Esophagus mucosa (tissue), 1 donor: ENCODE measurements around the gene CNGA3. TPM values are rescaled to one million over a fixed set of nuclear protein-coding genes. Genes with fewer than 3 reads are reported as not detected.

ENCODE experiments used
- ATAC-seq: fragments of 200-7000 bp; cut with Tn5 transposase; one replicate; pipeline ENCODE4 v1.9.1; 2020
- total RNA-seq: library from RNA; stranded (reverse); gene quantifications from one replicate; pipeline ENCODE4 v1.2.4, GENCODE V29; 2023
- donor health status: DM: yes; HTN: yes; CAD: no.

CNGA3 gene
- total RNA-seq, 1 donor from 2014 or later = not detected

DNA sequence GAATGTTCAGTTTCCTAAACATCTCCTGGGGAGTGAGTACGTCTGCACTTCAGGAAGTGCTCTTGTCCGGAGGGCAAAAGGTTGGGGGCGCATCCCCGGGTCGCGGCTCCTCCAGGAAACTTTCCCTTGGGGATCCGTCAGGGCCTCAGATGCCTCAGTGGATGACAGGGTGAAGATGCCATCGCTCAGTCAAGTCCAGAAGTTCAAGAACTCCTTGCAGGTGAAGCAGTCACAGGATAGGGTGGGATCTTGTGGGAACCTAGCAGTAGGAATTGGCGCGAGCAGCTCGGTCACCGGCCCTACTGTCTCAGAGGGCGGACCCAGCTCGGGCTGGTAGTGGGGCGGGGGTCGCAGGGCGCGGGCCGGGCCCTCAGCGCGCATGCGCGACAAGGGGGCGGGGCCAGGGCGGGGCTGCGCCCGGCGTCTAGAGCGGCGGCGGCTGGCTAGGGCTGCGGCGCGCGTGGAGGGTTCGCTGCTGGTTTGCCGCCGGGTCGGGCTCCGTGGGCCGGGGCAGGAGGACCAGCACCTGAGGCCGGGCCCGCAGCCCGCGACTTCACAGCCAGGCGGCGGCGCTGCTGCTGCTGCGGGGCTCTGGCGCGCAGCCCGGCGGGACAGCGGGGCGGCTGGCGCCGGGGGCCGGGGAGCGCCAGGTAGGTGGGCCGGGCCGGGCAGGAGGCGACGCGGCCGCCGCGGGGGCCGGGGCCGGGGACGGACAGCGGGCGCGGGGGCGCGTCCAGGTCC lies 98.3 kb downstream of the CNGA3 start, which contains the start of gene INPP4A:
INPP4A (plus strand) TSS at position 423 of the 741 bp plus-strand sequence. CDS start 75,191 bp downstream, outside the sequence.
- peak; percentile 90 for ATAC-seq

DNA sequence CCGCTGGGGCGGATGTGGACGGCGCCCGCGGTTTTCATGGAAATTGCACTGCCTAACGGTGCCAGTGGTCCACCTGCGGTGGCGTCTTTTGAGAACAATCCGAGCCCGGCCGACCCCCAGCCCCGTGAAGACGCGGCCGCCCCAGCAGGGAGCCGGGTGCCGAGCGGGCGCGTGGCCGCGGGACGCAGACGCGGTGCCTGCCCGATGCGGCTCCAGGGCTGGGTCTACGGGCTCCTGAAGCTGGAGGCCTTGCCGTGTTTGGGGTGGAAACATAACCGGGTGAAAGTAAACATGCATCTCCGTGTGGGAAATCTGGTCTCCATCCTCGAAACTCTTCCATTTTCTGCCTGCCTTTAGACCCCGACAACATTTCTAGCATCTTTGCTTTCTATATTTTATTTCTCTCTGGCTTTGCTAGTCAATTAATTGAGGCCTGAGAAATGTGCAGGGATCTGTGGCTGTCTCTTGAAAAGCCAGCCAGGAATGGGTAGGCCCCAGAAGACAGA lies 99.0 kb downstream of the CNGA3 start:
- peak; percentile 44 for ATAC-seq

- ATAC-seq = no peak
These were observed 99.7 kb downstream of the CNGA3 start for GRCh38 chr2:98445683-98446581.

DNA sequence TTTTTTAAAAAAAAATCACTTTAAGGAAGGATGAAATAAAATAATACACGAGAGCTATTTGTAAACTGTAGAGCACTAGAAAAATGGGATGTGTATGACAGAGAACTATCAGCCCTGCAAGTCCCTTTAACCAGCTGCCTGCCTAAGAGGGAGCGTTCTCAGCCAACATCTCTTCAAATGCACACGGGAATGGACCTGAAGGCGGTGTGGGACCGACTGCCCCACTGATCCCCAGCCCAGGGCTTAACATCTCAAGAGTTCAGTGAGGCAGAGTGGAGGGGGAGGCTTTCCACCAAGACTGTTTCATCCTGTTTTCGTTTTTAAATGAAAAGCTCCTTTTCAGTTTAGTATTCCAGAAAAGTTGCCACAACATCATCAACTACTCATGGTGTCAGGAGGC lies 100.6 kb downstream of the CNGA3 start:
- no peak for ATAC-seq

Other genes with a start within 250 kb of the CNGA3 start
- gene INPP4A, start 98.4 kb downstream of the CNGA3 start, total RNA-seq = 8.2 TPM